Neural crest cell (in vitro differentiated cells): ENCODE data around the gene EDC3. TPM values are rescaled to one million over a fixed set of nuclear protein-coding genes. Genes with fewer than 3 reads are reported as not detected.
"Not testable (repeated sequence)": the region's sequence is repeated elsewhere in the genome, so short reads cannot be mapped to it uniquely, and the experiment has no call there.

Experiments used
- DNase-seq: peaks from one replicate; pipeline ENCODE4 v3.0.0; 2021; ENCODE audit warnings: low read depth, mixed read lengths, low spot score
- H3K27ac Mint-ChIP-seq: one replicate; pipeline ENCODE4 v1.8.0; 2021; ENCODE audit warnings: mild to moderate bottlenecking, mixed read lengths; ENCODE audit not compliant: unreplicated experiment
- H3K27me3 Mint-ChIP-seq: 2 replicates; pipeline ENCODE4 v1.8.0; 2021; ENCODE audit warnings: low read depth, mild to moderate bottlenecking, mixed read lengths
- H3K36me3 Mint-ChIP-seq: 2 replicates; pipeline ENCODE4 v1.8.0; 2021; ENCODE audit warnings: low read depth, mild to moderate bottlenecking, mixed read lengths
- H3K4me1 Mint-ChIP-seq: 2 replicates; pipeline ENCODE4 v1.8.0; 2021; ENCODE audit warnings: mixed read lengths
- H3K4me3 Mint-ChIP-seq: one replicate; pipeline ENCODE4 v1.8.0; 2021; ENCODE audit warnings: mild to moderate bottlenecking, mixed read lengths
- H3K9me3 Mint-ChIP-seq: 2 replicates; pipeline ENCODE4 v1.8.0; 2021; ENCODE audit warnings: mixed read lengths
- total RNA-seq: library from RNA; stranded (reverse); gene quantifications from 2 replicates; pipeline ENCODE4 v1.2.1, GENCODE V29; 2021
- TF ChIP-seq, protein P1 (sequence below): fragments of 200-600 bp; sonication (generic); conservative IDR thresholded peaks from 2 replicates; pipeline ENCODE4 v1.5.0; 2021; ENCODE audit warnings: antibody characterized with exemption, mild to moderate bottlenecking

Gene EDC3
- total RNA-seq, 1 donor from 2014 or later = 69.8 TPM

DNA sequence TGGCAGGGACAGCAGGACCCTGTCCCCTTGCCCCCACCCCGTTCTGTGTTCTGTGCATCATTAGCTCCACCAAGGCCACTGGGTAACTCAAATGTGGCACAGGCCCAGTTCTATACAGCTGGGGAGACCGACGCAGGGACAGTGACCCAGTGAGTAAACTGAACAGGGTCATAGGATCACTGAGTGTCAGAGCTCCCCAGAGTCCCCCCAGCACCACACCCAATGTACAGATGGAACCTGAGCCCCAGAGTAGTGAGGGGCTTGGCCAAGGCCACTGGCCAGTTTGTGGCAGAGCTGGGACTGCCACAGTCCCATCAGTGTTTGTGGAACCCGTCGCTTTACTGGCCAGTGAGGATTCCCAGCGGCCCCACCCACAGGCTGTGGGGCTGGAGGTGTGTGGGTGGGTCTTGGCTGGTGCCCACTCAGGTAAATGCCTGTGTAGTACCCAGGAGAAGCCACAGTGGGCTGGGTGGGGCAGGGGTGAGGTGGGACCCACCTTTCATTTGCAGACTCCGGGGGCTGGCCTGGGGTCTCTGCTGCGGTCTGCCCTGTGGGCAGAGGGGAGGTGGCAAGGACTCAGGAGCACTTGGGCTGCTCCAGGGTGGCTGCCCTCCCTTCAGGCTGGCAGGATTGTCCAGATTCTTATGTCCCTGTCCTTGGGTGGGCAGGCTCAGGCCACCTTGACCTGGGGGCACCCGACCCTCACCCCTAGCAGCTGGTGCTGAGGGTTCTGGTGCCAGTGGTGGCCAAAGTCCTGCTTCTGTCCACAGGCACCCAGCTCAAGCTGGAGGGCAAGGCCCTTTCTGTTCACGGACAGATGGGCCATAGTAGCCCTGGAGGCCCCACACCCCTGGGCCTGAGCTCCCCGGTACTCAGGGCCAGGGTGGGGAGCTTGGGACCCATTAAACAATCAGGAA lies 91.8 kb downstream of the EDC3 start:
- Mint-ChIP-seq H3K4me1 (peaks cover 16% of the 10 kb centered on the region), H3K27ac (no peak overlapping the region), H3K9me3 (no peaks in the 10 kb centered on the region), H3K4me3 (no peak overlapping the region), H3K36me3 (no peaks in the 10 kb centered on the region), H3K27me3 (no peaks in the 10 kb centered on the region)
- TF ChIP-seq, protein P1, sequence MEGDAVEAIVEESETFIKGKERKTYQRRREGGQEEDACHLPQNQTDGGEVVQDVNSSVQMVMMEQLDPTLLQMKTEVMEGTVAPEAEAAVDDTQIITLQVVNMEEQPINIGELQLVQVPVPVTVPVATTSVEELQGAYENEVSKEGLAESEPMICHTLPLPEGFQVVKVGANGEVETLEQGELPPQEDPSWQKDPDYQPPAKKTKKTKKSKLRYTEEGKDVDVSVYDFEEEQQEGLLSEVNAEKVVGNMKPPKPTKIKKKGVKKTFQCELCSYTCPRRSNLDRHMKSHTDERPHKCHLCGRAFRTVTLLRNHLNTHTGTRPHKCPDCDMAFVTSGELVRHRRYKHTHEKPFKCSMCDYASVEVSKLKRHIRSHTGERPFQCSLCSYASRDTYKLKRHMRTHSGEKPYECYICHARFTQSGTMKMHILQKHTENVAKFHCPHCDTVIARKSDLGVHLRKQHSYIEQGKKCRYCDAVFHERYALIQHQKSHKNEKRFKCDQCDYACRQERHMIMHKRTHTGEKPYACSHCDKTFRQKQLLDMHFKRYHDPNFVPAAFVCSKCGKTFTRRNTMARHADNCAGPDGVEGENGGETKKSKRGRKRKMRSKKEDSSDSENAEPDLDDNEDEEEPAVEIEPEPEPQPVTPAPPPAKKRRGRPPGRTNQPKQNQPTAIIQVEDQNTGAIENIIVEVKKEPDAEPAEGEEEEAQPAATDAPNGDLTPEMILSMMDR = no peak
- no peak for DNase-seq

DNA sequence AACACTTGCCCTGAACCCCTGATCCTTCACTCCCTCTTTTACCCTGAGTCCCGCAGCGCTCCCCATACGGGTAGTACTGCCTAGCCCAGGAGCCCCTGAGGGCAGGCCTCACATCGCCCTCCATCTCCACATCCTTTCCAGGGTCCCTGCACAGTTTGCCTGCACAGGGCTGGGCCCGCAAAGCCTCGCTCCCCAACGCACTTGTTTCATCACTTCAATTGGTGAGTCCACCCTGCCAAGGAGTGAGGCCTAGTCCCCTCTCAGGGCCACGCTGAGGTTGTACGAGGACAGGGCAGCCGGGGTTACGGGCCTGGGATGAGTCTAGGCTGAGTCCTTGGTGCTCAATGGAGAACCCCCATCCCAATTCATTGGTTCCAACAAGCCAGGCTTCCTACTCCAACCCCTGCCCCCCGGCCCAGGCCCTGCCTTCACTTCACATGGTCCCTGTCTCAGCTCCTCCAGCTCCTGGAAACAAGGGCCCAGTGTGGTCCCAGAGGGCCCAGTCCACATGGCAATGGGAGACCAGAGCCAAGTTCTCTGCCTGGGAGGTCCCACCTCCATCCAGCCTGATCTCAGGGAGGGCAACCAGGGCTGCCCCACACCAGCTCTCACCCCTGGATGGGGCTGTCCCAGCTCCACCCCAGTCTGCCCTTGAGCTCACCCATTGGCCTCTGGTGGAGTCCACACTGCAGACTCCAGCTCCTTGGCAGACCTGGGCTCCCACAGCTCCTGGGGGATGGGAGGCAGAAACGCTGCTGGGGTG lies 92.6 kb downstream of the EDC3 start:
- Mint-ChIP-seq H3K27ac (no peak overlapping the region), H3K36me3 (peaks cover 4% of the 10 kb centered on the region), H3K4me1 (peaks cover 18% of the 10 kb centered on the region), H3K9me3 (no peaks in the 10 kb centered on the region), H3K4me3 (no peak overlapping the region), H3K27me3 (peaks cover 2% of the 10 kb centered on the region)
- DNase-seq = no peak
- TF ChIP-seq, protein P1 = no peak

DNA sequence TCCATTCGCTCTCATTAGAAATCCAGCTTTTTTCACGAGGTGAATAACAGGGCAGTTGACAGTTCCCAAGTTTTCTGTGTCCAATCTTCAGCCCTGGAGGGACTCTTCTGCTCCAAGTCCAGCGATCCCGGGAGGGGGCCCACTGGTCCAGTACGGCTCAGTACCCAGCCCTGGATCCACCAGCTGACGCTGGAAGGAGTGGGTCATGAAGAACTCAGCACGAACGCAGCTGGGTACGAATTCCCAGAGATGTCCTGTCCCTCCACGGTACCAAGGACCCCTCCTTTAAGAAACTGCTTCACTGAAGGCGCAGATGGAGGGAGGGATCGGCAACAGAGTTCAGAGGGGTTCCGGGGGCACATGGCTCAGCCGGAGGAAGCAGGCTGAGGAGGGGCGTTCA lies 96.7 kb downstream of the EDC3 start:
- Mint-ChIP-seq H3K27ac (no peak overlapping the region), H3K36me3 (peaks cover 15% of the 10 kb centered on the region), H3K4me1 (peaks cover 13% of the 10 kb centered on the region), H3K9me3 (no peaks in the 10 kb centered on the region), H3K27me3 (peaks cover 2% of the 10 kb centered on the region), H3K4me3 (no peak overlapping the region)
- TF ChIP-seq, protein P1 = no peak
- no peak for DNase-seq

DNA sequence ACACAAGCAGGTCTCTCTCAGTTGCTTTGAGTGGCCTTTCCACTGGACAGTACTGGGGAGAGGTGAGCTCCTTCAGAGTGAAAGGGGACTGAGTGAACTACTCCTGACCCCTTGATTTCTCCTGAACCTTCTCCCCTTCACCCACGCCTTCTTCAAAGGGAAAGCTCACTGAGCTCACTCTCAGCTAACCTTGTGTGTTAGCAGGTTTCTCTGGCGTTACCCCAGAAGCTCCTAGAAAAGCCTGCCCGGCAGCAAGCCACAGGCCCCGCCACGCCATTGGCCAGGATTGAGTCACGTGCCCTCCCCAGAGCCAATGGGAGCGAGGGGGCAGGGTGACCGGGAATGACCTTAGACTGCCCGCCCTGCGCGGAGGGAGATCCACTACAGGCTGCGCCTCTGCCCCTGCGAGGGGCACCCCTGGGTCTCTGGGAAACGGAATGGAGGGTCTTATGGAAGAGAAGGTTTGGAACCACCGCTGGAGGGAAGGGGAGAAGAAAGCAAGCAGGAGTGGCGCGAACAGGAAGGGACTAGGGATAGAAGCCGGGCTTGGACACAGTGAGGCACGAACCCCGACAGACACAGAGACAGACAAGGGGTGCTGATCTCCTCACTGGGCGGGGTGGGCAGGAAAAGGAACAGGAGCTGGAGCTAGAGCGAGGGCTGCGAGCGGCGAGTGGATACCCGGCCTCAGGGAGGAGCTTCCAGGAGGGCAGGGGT lies 97.5 kb downstream of the EDC3 start:
- DNase-seq = peak; percentile 41
- TF ChIP-seq, protein P1 = no peak
- H3K4me3 Mint-ChIP-seq = peak overlapping the region; percentile 59
- H3K27ac Mint-ChIP-seq = peak overlapping the region; percentile 98
- H3K4me1 Mint-ChIP-seq = peaks cover 13% of the 10 kb centered on the region
- peaks cover 2% of the 10 kb centered on the region for H3K27me3 Mint-ChIP-seq
- H3K9me3 Mint-ChIP-seq = no peaks in the 10 kb centered on the region
- peaks cover 18% of the 10 kb centered on the region for H3K36me3 Mint-ChIP-seq

DNA sequence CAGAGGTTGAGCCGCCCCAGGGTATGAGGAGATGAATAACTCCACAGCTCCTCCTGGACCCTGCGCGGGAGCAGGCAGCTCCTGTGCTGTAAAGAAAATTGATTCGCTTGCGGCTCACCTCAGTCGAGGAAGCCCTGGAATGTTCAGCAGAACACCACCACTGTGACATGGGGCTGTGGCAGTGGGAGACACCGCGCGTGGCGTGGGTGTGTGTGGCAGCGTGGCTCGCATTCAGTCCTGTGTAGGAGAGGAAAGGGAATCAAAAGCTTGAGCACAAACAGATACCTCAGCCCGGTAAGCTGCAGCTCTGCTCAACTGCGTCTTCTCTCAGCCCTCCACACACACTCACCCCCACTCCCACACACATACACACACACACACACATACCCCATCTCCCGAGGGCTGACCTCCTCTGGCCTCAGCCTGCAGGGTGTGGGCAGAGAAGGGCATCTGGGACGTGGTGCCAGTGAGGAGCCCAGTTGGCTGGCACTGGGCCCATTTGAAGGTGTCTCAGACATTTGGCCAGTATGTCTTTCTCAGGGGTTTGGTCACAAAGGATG lies 98.6 kb downstream of the EDC3 start:
- H3K4me3 Mint-ChIP-seq, H3K27me3 Mint-ChIP-seq, H3K9me3 Mint-ChIP-seq, DNase-seq, H3K27ac Mint-ChIP-seq: not testable (repeated sequence)
- Mint-ChIP-seq H3K4me1 (peaks cover 13% of the 10 kb centered on the region), H3K36me3 (peaks cover 21% of the 10 kb centered on the region)

DNA sequence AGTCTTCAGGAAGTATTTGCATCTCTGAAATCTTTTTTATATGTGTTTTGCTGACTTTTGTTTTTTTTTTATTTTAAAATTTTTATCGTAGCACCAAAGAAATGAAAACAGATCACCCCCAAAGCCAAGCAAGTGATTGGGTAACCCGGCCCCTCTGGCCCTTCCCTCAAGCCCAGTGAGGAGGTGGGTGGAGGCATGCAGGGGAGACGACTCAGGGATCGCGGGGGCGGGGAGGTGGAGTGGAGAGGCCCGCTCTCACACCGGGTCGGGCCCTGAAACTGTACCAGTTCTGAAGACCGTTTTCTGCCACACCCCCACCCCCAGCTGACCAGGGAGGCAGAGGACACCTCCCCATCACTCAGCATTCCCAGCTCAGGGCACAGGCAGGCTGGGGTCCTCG lies 99.1 kb downstream of the EDC3 start:
- DNase-seq, H3K27me3 Mint-ChIP-seq, H3K4me3 Mint-ChIP-seq, H3K27ac Mint-ChIP-seq, H3K9me3 Mint-ChIP-seq: not testable (repeated sequence)
- peaks cover 12% of the 10 kb centered on the region for H3K4me1 Mint-ChIP-seq
- peaks cover 21% of the 10 kb centered on the region for H3K36me3 Mint-ChIP-seq
